Hepatocyte (in vitro differentiated cells): ENCODE measurements around the gene ZKSCAN3.

Experiments used
- CTCF ChIP-seq: fragments of 200-600 bp; sonication (generic); IDR thresholded peaks from 2 replicates; pipeline ENCODE4 v1.5.1; 2016; ENCODE audit warnings: antibody characterized with exemption, mild to moderate bottlenecking; ENCODE audit not compliant: poor library complexity
- EZH2 ChIP-seq: fragments of 200-600 bp; sonication (generic); IDR thresholded peaks from 2 replicates; pipeline ENCODE4 v1.6.1; 2016; ENCODE audit warnings: antibody characterized with exemption, mild to moderate bottlenecking, borderline replicate concordance
- EZH2phosphoT487 ChIP-seq: fragments of 200-600 bp; sonication (generic); IDR thresholded peaks from one replicate; pipeline ENCODE4 v1.6.1; 2018; ENCODE audit warnings: antibody characterized with exemption, mild to moderate bottlenecking, low read depth, moderate library complexity; ENCODE audit not compliant: unreplicated experiment, severe bottlenecking

- TF ChIP-seq CTCF (no peak), EZH2 (no peak), EZH2phosphoT487 (no peak)
These were observed 57.7 kb downstream of the ZKSCAN3 start for GRCh38 chr6:28407401-28407800.
